Measurements from ENCODE around the gene PCDHB3. TPM values are rescaled to one million over a fixed set of nuclear protein-coding genes. Genes with fewer than 3 reads are reported as not detected.

The PCDHB3 gene
- 15.3 and 19.4 TPM in 2 replicates for total RNA-seq (2014; rRNA removed; shearing (Covaris generic))
- polyA plus RNA-seq (2016; fragmentation: Nextera tagmentation; extraction: Ambion mirVana): 4.7 and 5.2 TPM in 2 replicates
- long read RNA-seq: 0 reads

GRCh38 chr5:141100243-141100805 is at the start of gene PCDHB3:
PCDHB3 (plus strand) TSS chr5:141100473; CDS start chr5:141100650, 177 bp downstream.
- TF ChIP-seq CREB1 (CRISPR knock-in tag; IDR thresholded peaks at IDR 0.05; ENCODE audit: low read depth): peak; percentile 60
- no peak for TF ChIP-seq REST (IDR thresholded peaks at IDR 0.05; ENCODE audit: unreplicated experiment)
- TF ChIP-seq CTCF (conservative IDR thresholded peaks at IDR 0.05; ENCODE audit: low read depth in 2 of 2): peak; percentile 93 to 95
- peak; percentile 52 for TF ChIP-seq POLR2AphosphoS5 (IDR thresholded peaks at IDR 0.05; ENCODE audit: low read depth)

GRCh38 chr5:141050622-141051520 is 49.4 kb upstream of the PCDHB3 start, which contains the start of gene PCDHB1:
PCDHB1 (plus strand) TSS chr5:141051374; CDS start chr5:141051471, 97 bp downstream.
- Mint-ChIP-seq H3K4me3 (peak within 1 kb of the TSS; percentile 87), H3K4me1 (peaks cover 17% of the 10 kb centered on the region), H3K27ac (no peak within 1 kb of the TSS), H3K36me3 (ENCODE audit: low read depth) (no peaks in the 10 kb centered on the region), H3K9me3 (no peaks in the 10 kb centered on the region; the same call in 2 of the 3 replicates), H3K27me3 (ENCODE audit: insufficient read depth, low read depth, poor library complexity) (peaks cover 21% of the 10 kb centered on the region)
- TF ChIP-seq POLR2AphosphoS5 (IDR thresholded peaks at IDR 0.05; ENCODE audit: low read depth) (no peak), JUNB (IDR thresholded peaks at IDR 0.05; ENCODE audit: unreplicated experiment) (no peak), STAT1 (IDR thresholded peaks at IDR 0.05; ENCODE audit: unreplicated experiment) (no peak), EZH2phosphoT487 (IDR thresholded peaks at IDR 0.05; ENCODE audit: unreplicated experiment) (no peak), EZH2 (IDR thresholded peaks at IDR 0.05; ENCODE audit: low read depth, unreplicated experiment) (no peak), ZNF331 (CRISPR knock-in tag; IDR thresholded peaks at IDR 0.05; ENCODE audit: low read depth) (no peak), NANOG (IDR thresholded peaks at IDR 0.05; ENCODE audit: borderline replicate concordance) (no peak)
- DNase-seq (ENCODE audit: low spot score) (peak; percentile 73), ATAC-seq (peak; percentile 88)
- Histone ChIP-seq H3K4me2 (peak within 1 kb of the TSS; percentile 79), H3K36me3 (ENCODE audit: insufficient read depth) (no peaks in the 10 kb centered on the region), H3K27ac (ENCODE audit: low read depth) (no peak within 1 kb of the TSS), H3K27me3 (ENCODE audit: insufficient read depth) (peaks cover 55% of the 10 kb centered on the region), H3F3A (replicated peaks; ENCODE audit: low read depth) (no peaks in the 10 kb centered on the region), H3K4me3 (peak within 1 kb of the TSS; percentile 51), H2AFZ (peak within 1 kb of the TSS; percentile 73), H4K20me1 (replicated peaks; ENCODE audit: insufficient read depth) (no peaks in the 10 kb centered on the region), H3K79me2 (replicated peaks; ENCODE audit: insufficient read depth) (no peaks in the 10 kb centered on the region), H3K4me1 (ENCODE audit: insufficient read depth) (no peaks in the 10 kb centered on the region), H3K9me2 (ENCODE audit: insufficient read depth) (peaks cover 11% of the 10 kb centered on the region; the same call in 1 of the 2 replicates)

More at GRCh38 chr5:141100243-141100805, at the start of gene PCDHB3:
- H3K9me3 Mint-ChIP-seq: peaks cover 24% of the 10 kb centered on the region; the same call in 2 of the 3 replicates
- Histone ChIP-seq H3K9me2 (ENCODE audit: insufficient read depth) (no peaks in the 10 kb centered on the region), H3K36me3 (ENCODE audit: insufficient read depth) (no peaks in the 10 kb centered on the region), H2AFZ (peak within 1 kb of the TSS; percentile 3; the same call in 1 of the 2 replicates), H3K4me3 (peak within 1 kb of the TSS; percentile 60), H4K20me1 (replicated peaks; ENCODE audit: insufficient read depth) (no peaks in the 10 kb centered on the region; the same call in 1 of the 2 replicates), H3K27me3 (ENCODE audit: insufficient read depth) (no peaks in the 10 kb centered on the region), H3K4me2 (peak within 1 kb of the TSS; percentile 77), H3F3A (replicated peaks; ENCODE audit: low read depth) (no peaks in the 10 kb centered on the region), H3K4me1 (ENCODE audit: insufficient read depth) (no peaks in the 10 kb centered on the region), H3K79me2 (replicated peaks; ENCODE audit: insufficient read depth) (peaks cover 44% of the 10 kb centered on the region), H3K27ac (ENCODE audit: low read depth) (peak within 1 kb of the TSS; percentile 64)
- H3K36me3 Mint-ChIP-seq (ENCODE audit: low read depth): peaks cover 60% of the 10 kb centered on the region
- H3K4me1 Mint-ChIP-seq: peaks cover 7% of the 10 kb centered on the region; the same call in 2 of the 3 replicates
- H3K4me3 Mint-ChIP-seq: peak within 1 kb of the TSS; percentile 73
- H3K27me3 Mint-ChIP-seq (ENCODE audit: insufficient read depth, low read depth, poor library complexity): peaks cover 2% of the 10 kb centered on the region
- H3K27ac Mint-ChIP-seq: peak within 1 kb of the TSS; percentile 94
- ATAC-seq: peak; percentile 91
- DNase-seq (ENCODE audit: low spot score): peak; percentile 96
